Left renal cortex interstitium (tissue), 4 donors: ENCODE measurements around the gene SCN4A. TPM values are rescaled to one million over a fixed set of nuclear protein-coding genes. Genes with fewer than 3 reads are reported as not detected.

Source experiments
- DNase-seq, 4 donors: peaks; one replicate each; pipeline ENCODE4 v3.0.0-alpha.2; 2013; ENCODE audit warnings: low read depth in 4 of 4, low spot score in 2 of 4, missing footprints in 1 of 4
- polyA plus RNA-seq, 4 donors: library from polyadenylated mRNA; unstranded; fragments of 120-200 nt; gene quantifications; one replicate each; pipeline ENCODE4 v1.2.1, GENCODE V29; 2013; ENCODE audit not compliant: insufficient read length in 4 of 4

Gene SCN4A
- polyA plus RNA-seq, 4 donors = 0.99 to 1.3 (median 1.2) TPM

DNA sequence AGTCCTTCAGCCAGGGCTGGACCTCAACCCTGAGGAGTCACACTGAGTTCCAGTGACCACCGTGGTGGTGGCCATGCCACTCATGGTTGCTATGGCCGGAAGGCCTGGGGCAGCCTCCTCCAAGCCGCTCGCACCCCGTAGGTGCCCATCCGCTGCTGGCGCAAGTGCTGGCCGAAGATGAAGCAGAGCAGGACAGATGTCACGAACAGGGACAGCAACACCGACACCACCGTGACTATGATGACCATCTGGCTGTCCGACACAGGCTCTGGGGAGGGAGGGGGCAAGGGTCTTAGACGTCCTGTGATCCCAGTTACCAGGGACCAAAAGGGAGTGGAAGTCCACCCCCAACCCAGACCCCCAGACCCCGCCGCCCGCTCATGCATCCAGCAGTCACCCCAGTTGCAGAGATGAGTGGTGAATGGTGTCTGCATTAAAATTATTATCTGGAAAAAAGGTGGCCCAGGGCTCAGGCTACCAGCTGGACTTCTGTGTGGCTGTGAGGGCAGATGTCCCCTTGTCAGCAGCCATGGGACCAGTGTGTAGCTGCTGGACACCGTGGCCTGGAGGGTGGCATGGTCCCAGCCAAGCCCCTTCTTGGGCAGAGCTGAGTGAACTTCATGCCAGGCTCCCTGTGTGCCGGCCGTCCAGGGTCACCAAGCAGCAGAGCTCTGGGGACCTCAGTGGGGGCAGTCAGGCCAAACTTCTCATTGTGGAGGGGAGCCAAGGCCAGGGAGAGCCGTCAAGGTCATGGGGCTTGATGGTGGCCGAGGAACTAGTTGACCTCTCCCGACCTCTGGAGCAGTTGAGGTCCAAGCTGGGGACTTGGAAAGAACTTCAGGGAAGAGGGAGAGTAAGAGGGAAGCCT, 30.2 kb upstream of the SCN4A start:
- DNase-seq = no peak

DNA sequence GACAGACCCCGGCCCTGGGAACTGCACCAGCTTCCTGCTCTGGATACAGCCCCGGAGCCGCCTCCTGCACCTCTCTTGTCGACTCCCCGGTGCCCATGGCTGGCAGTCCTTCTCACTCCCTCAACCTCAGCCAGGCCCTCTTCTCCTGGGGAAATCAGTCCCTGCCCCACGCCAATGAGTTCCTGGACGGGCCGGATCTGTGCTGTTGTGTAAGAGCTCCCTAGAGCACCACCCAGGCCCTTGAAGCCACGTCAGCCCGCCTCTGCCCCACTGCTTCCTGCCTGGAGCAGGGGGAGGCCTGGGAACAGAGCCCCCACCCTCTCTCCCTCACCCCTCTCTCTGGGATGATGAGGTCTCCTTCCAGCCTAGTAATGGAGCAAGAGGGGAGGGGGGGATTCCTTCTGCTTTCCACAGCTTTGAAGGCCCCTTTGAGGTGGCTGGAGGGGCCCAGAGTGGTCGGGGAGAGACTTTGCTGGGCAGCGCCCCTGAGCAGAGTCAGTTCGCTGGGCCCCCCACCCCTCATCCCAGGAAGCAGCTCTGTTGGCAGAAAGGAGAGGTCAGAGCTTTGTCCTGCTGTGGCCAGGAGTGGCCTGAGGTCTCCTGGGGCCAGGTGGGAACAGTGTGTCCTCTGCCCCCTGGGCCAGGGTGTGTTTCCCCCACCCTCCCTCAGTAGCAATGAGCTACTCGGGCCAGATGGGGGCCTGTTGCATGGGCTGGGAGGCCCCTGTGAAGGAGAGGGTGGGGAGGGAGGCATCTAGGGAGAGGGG, 29.2 kb upstream of the SCN4A start:
- no peak for DNase-seq

DNA sequence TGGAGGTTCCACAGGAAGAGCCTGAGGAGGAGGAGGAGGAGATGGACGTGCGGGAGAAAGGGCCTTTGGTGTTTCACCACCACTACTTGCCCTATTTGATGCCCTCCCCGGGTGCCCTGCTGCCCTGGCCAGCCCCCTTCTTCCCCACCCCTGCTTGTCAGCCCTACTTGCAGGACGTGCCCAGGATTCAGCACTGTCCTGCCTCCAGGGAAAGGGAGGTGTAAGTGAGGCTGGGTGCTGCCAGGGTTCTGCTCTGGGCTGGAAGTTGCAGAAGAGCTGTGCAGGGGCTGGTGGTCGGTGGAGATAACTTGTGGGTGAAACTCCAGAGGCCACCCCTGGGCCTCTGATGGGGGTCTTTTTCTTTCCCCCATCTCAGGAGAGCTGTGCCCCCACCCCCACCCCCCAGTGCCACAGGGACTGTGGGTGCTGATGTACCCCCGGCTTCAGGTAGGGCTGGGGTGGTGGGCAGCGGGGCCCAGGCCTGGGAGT, 28.4 kb upstream of the SCN4A start:
- no peak for DNase-seq

DNA sequence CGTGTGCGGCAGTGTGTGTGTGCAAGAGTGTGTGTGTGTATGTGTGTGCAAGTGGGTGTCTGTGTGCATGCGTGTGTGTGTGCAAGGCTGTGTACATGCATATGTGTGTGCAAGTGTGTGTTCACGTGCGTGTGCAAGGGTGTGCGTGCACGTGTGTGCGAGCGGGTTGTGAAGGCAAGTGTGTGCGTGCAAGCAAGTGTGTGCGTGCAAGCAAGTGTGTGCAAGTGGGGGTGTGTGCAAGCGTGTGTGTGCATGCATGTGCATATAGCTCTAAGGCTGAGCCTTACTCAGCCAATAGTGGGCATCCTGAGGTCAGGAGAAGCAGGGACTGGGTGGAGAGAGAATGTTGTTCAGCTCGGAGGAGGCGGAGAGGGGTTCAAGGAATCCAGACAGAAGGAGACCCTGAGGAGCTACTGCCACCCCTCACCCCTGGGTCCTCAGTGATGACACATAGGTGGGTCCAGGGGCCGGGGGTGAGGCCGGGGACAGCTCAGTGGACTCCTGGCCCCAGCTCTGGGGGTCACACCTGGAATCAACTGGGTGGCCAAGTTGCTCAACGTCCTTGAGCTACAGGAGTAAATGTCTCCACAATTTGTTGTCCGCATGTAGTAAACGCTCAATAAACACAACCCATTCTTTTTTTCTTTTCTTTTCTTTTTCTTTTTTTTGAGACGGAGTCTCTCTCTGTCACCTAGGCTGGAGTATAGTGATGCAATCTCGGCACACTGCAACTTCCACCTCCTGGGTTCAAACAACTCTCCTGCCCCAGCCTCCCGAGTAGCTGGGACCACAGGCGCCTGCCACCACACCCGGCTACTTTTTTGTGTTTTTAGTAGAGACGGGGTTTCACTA, 27.2 kb upstream of the SCN4A start:
- no peak for DNase-seq

DNA sequence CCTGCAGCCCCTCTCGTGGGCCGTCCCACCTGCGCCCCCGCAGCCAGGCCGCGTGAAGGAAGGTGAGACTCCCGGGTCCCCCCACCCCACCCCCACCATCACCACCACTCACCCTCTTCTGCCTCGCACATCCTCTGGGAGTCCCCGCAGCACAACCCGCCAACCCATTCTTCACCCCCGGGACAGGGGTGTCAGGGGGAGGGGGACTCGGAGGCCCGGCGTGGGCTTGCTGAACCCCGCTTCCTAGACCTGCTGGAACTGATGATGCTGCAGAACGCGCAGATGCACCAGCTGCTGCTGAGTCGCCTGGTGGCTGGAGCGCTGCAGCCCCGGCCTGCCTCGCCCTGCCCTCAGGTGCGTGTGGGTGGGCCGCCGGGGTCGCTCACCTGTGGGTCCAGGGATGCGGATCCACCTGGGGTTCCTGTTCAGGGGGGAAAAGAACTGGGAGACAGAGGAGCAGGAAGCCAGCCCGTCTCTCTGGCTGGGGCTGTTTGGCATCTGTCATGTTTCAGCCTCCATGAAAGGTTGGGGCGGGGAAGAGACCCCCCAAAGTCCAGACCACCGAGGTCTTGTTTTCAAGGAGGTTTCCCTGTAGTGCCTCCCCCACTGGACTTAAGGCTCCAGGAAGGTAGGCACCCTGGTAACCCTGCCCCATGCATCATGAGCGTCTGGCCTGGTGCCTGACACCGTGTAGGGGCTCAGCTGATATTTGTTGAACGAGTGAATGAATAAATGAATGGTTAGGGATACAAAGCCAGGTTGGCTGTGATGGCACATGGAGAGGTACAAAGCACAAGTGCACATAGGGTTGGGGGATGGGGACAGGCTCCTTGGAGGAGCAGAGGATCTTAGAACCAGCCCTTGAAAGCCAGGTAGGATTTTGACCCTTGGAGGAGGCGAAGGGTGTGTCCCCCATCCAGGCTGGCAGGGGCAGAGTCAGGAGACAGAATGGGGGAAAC, 26.3 kb upstream of the SCN4A start:
- no peak for DNase-seq

DNA sequence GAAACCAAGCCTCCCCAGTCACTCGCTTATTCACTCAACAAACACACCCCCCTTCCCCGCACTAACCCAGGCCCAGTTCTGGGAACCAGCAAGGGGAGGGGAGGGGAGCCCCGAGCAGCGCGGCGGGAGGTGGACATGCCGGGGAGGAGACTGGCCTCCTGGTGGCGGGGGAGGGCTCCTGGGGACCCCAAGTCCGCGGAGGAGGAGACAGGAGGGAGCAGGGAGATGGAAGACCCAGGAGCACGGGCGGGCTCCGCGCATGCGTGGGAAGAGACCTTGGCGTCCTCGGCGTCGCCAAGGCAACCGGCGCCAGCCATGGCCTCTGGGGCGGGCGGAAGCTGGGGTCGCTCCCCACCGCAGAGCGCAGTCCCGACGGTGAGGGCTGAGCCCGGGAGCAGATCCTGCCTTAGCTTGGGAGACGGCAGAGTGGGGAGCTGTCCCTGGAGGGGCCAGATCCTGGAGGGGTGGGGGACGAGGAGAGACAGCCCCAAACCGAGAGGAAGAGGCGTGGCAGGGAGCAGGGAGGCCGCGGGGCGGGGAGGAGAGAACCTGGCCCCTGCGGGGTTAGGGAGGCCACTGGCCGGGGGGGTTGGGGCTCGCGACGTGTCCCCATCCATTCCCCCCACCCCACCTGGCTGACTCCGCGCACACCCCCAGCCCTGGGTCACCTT, 25.5 kb upstream of the SCN4A start, which contains the start of gene PRR29:
PRR29 (plus strand) TSS at position 302 of the 671 bp plus-strand sequence; CDS start at position 316, 14 bp downstream.
- peak in 2 of 4 donors; percentile 67 to 78 for DNase-seq

DNA sequence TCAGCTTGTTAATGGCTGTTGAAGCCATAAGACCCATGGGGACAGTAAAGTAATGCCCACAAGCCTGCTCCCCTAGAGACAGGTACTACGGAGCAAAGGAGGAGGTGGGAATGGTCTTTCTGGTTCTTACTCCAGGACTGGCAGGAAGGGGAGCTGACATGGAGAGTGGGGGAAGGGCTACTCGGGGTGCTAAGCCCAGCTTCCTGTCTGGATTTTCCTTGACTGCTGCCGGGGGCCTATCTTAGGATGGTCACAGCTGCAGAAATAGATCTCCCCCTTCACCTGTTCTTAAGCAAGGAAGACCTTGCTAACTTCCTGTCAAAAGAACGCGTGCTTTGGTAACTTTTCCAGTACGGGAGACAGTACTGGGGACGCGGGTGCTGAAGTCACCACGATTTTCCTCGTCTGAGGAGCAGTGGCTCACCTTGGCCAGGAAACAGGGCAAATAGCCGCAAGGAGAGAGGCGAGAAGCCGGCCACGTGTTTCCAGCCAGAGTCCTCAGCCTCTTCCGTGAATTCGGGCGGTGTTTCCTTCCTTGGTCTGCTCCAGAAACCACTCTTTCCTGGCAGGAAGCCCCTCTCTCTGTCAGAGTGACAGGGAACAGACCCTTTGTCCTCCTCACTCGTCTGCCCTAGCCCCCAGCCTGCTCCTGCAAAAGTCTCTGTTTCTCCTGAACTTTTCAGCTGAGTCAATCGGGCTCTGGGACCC, 24.8 kb upstream of the SCN4A start:
- no peak for DNase-seq

DNA sequence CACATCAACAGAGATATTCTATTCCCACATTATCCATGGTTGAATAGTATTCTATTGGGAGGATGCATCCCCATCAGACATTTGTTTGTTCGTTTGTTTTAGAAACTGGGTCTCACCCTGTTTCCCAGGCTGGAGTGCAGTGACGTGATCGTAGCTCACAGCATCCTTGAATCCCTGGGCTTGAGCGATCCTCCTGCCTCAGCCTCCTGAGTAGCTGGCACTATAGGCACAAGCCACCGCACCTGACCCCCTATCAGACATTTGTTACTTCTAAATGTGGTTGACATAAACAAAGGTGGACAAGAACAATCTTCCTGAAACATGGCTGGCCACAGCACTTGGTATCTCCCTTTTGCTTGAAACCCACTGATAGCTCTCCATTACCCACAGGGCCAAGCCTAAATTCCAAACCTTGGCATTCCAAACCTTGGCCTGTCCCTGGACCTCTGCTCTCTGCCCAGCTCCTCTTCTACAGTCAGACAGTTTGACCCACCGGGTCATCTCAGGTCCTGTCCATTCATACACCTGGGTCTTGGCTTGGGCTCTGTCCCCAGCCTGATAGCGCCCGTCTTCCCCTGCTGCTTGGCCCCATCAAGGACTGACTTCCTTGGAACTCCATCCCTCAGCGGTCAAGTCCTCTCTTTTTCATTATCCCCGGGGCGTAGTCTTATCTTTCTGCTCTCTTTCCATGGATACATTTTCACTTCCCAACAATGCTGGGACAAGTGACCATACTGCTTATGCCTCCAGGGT, 23.9 kb upstream of the SCN4A start:
- DNase-seq = no peak

DNA sequence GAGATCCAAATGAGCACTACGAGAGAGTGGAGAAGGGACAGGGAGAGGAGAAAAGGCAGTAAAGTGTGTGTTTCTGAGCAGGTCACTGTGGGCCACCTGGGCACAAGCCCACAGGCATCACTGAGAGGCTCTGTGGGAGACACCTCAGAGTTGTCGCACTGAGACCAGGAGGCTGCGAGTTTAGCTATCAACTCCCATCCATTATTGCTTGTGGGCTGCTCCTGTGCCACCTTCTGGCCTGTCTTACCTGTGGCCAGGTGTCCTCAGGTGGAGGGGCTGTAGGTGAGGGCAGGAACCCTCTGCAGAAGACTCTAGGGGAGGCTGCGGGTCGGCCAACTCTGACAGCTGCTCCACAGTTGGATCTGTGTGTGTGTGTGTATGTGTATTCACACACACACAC, 22.9 kb upstream of the SCN4A start:
- DNase-seq = no peak

DNA sequence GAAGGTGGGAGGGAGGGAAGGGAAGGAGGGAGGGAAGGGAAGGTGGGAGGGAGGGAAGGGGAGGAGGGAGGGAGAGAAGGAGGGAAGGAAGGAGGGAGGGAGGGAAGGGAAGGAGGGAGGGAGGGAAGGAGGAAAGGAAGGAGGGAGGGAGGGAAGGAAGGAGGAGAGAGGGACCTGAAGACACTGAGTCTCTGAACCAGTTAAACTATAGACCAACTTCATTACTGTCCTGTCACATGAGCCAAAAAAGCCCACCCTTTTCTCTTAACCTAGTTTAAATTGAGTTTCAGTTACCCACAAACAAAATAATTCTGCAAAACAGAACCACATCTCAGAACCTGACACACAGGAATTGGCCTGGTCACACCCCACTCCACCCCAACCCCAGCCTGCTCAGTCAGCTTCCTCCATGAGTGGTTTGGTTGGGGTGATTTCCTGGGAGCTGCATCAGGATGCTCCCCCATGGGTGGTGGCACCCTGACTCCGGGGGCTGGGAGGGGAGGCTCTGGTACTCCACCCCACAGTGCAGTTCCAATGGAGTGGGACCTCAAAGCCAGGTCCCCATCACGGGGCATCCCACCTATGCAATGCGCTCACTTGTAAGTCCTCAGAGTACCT, 20.8 kb upstream of the SCN4A start:
- DNase-seq = no peak

DNA sequence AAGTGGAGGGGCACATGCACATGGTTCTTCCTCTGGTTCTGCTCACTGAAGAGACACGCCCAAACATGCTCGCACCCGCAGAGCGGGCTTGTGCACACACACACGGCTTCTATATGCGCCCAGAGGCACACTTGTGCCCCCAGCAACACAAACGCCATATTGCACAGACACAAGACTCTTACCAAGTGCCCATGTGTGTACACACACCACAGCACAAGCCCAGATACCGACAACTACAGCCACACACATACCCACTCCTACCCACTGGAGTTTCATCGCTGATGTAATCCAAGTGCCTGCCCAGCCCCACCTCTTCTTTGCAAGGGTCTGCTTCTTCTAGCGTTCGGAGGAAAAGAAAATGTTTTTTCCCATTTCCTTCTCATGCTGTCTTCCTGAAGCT, 18.9 kb upstream of the SCN4A start:
- DNase-seq = no peak

DNA sequence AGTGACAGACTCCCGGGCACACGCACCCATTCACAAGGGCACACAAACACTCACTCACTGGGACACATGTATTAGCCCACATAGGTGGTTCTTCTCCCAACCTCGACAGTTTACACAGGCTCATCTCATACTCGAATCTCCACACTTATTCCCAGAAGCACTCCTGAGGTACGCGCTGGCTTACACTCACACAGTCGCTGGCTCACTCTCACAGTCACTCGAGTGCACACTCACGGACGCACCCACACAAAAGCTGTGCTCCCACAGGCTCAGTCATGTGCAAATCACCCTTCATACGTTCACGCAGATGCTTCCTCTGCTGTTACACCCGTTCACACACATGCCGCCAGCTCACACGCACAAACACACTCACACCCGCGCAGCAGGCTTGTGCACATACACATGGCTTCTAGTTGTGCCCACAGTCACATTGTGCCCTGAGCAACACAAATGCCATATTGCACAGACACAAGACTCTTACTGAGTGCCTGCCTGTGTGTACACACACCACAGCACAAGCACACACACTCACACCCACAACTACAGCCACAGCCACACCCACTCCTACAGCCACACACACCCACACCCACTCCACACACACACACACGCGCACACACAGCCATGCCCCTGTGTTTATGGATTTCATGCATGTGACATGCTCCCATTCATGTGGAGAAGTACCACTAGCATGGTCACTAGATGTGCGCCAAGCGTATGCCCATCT, 17.1 kb upstream of the SCN4A start:
- DNase-seq = no peak

DNA sequence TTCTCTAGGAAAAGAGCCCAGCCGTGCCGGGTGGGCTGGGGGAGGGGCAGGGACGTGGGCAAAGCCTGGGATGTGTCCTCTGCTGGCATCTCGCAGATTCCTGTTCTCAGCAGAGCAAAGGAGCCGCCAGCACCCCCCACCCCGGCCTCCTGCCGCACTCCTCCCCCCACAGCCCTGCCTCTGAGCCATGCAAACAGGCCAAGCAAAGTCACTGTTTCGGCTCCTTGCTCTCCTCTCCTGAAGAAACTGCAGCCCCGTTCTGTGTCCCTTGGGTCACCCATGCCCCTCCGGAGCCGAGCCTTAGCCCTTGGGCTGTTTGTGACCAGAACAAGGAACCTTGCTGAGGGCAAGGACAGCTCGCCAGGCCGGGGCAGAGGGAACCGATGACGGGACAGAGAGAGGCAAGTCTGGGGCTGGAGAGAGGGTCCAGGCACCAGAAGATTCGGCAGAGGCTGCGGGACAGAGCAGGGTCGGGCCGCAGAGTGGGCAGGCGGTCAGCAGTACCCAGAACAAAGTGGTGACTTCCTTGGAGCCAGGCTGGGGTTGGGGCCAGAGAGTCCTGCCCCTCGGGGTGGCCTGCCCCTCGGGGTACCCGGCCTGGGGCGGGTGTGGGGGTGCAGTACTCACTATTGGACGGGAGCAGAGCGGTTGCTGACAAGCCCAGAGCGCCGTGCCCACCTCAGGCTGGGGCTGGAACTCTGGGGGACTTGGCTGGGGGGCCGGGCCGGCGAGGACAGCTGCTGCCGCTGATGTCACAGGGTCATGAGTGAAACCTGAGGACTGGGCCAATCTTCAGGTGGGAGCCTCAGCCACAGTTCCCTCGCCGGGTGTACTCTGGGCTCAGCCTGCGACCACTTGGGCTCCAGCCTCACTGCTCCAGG, 16.3 kb upstream of the SCN4A start:
- peak in 2 of 4 donors; percentile 36 to 37 for DNase-seq

DNA sequence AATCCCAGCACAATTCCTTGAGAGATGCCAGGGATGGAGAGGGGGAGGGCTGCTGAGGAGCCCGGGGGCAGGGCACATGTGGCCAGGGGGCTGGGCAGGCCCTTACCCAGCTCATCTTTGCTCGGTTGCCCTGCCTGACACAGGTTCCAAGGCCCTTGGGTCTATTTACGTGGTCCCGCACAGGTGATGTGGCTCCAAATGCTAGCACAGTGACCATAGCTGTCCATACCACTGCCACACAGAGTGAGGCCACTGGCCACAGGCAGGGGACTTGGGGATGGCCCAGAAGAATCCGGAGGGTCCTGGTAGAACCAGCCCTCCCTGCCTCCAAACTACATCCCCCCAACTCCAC, 15.4 kb upstream of the SCN4A start:
- DNase-seq = no peak

DNA sequence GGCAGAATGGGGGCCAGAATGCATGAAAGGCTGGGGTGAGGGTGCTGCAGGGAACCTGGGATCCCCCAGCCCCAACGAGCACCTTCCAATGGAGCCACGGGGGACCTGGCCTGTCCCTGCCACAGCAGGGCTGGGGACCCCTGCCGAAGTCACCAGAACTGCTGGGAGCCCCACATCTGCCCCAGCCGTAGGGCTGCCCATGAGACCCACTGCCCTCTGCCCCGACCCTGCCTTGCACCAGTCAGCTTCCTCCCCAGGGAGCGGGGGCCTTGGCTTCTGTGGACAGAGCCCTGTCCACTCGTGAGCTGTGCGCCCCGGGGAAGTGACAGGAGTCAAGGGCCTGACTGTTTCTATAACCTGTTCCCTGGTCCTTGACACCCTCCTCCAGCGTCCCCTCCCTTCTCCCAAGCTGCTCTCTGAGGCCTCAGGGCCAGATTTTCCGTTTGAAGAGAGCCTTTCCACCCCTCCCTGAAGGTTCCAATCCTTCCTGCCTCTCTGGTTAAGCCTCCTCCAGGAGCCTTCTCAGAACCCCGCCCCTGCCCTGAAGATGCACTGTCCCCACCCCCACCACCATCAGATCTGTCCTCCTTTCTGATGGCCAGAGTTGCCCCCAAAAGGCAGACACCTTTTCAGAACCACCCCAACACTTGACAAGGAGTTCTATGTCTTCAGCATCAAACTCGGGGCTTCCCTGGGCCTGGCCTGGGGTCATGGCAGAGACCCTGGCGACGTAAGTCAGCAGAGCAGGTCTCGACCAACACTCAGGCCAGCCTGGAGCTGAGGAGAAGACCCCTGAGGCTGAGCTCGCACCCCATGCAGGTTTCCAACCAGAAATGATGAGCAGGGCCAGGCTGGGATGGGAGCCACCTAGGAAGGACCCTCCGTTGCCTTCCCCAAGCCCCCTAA, 14.8 kb upstream of the SCN4A start:
- no peak for DNase-seq
